HG02571 (cell line): ENCODE data around the gene BLVRA.

Experiments
- ATAC-seq: cut with Tn5 transposase; IDR thresholded peaks from one replicate; pipeline ENCODE4 v1.9.1; 2021; ENCODE audit warnings: mild to moderate bottlenecking, moderate library complexity; ENCODE audit not compliant: unreplicated experiment

Gene BLVRA

GRCh38 chr7:43749383-43749940, 9.0 kb upstream of the BLVRA start:
- no peak for ATAC-seq

GRCh38 chr7:43750016-43750887, 8.2 kb upstream of the BLVRA start:
- ATAC-seq: no peak

GRCh38 chr7:43752411-43752810, 6.1 kb upstream of the BLVRA start:
- no peak for ATAC-seq

- ATAC-seq: no peak
Measured at GRCh38 chr7:43753271-43753810, 5.1 kb upstream of the BLVRA start.

- no peak for ATAC-seq
Measured at GRCh38 chr7:43753843-43754242, 4.6 kb upstream of the BLVRA start.

GRCh38 chr7:43754596-43754995, 3.9 kb upstream of the BLVRA start:
- ATAC-seq: no peak

- no peak for ATAC-seq
Measured at GRCh38 chr7:43756368-43757072, 2.0 kb upstream of the BLVRA start.

- no peak for ATAC-seq
Measured at GRCh38 chr7:43757073-43757720, 1.3 kb upstream of the BLVRA start.

GRCh38 chr7:43758822-43759683, 573 bp downstream of the BLVRA start:
- ATAC-seq: peak; percentile 55

GRCh38 chr7:43760861-43761260, 2.4 kb downstream of the BLVRA start:
- no peak for ATAC-seq

GRCh38 chr7:43761382-43761781, 2.9 kb downstream of the BLVRA start:
- no peak for ATAC-seq

GRCh38 chr7:43761938-43762692, 3.6 kb downstream of the BLVRA start:
- ATAC-seq: no peak

GRCh38 chr7:43763183-43763582, 4.7 kb downstream of the BLVRA start:
- ATAC-seq: no peak

GRCh38 chr7:43764039-43764761, 5.7 kb downstream of the BLVRA start:
- ATAC-seq: no peak

GRCh38 chr7:43764807-43765491, 6.5 kb downstream of the BLVRA start:
- ATAC-seq: no peak

GRCh38 chr7:43766564-43766963, 8.1 kb downstream of the BLVRA start:
- ATAC-seq: no peak

- no peak for ATAC-seq
Measured at GRCh38 chr7:43767311-43767710, 8.8 kb downstream of the BLVRA start.

GRCh38 chr7:43768201-43768886, 9.9 kb downstream of the BLVRA start:
- ATAC-seq: no peak
